HG03571 (cell line): ENCODE results near the gene NASP.
A peak's percentile ranks its signal among the peaks of the same experiment; 100 is the strongest.

Experiments
- ATAC-seq: cut with Tn5 transposase; IDR thresholded peaks from one replicate; pipeline ENCODE4 v1.9.1; 2021; ENCODE audit not compliant: unreplicated experiment

The NASP gene, protein sequence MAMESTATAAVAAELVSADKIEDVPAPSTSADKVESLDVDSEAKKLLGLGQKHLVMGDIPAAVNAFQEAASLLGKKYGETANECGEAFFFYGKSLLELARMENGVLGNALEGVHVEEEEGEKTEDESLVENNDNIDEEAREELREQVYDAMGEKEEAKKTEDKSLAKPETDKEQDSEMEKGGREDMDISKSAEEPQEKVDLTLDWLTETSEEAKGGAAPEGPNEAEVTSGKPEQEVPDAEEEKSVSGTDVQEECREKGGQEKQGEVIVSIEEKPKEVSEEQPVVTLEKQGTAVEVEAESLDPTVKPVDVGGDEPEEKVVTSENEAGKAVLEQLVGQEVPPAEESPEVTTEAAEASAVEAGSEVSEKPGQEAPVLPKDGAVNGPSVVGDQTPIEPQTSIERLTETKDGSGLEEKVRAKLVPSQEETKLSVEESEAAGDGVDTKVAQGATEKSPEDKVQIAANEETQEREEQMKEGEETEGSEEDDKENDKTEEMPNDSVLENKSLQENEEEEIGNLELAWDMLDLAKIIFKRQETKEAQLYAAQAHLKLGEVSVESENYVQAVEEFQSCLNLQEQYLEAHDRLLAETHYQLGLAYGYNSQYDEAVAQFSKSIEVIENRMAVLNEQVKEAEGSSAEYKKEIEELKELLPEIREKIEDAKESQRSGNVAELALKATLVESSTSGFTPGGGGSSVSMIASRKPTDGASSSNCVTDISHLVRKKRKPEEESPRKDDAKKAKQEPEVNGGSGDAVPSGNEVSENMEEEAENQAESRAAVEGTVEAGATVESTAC

DNA sequence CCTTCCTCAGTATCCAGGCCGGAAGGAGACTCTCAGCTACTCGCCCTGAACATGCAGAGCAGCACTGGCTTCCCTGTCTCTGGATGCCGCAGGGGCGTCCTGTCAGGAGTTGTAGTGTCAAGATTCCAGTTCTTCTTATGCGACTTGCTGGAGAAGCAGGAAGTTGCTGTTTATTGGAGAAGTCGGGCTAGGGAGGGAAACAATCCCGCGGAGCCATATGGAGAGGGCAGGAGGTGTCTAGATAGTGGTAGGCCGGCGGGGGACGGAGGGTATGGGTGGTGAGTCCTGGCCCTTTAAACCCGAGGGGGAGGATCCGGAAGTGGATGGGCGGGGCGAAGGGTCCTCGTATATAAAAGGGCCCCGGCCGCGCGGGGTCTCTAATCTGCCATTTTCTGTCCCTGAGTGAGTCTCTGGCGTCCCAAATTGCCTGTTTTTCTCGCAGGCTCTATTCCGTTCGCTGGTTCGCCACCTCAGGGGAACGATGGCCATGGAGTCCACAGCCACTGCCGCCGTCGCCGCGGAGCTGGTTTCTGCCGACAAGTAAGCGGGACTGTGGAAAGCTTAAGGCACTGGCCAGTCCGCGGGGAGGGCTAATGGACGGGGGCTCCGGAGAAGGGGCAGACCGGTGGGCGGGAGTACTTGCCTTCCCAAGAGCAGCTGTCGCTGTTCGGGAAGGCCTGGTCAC, at the start of gene NASP:
Gene NASP, plus strand, starts transcription at position 376 of the 685 bp plus-strand sequence. Its CDS starts 106 bp downstream, at position 482.
- ATAC-seq = peak; percentile 42

DNA sequence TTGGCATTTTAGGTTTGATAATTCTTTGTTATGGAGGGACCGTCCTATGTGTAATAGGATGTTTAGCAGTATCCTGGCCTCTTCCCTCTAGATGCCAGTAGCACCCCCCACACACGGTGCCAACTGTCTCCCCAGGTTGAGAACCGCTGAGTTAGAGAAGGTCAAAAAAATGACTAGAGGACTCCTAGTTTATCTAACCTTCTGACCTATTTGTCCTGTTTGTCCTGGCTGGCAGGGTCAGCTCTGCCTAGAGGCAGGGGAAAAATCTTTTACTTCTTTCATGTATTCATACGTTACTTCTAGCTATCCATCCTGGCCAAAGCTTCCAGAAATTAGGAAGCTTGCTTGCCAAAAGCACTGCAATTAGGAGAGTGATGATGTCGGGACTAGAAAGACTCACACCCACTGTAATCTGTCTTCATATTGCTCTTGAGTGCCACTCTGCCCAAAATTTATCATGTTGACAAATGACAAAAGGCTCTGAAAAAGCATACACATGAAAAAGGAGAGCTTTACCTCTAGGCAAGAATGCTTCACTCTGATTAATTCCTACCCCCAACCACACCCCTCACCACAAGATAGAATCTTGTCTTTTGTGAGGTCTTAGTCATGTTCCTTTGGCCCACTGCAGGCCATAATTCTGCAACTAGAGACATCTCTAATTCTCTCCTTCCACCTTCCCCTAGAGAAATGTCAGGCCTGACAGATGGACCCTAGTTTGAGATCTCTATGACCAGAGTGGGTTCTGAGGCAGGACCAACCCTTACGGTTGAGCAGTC, 47.7 kb upstream of the NASP start:
- ATAC-seq = no peak

DNA sequence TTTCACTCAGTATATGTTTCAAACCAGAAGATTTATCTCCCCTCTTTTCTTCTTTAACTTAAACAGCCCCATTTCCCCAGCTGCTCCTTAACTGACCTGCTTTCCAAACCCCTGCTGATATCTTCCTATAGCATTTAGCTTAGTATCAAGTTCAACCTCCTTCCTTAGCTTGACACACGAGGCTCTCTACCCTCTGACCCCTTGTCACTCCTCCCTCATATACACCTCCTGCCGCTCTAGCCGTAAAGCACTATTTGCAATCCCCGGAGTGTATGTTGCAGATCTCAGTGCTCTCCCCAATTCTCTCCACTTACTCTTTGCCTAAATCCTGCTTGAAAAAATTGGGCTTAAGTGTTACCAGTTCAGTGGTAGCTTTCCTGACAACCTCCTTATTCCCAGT, 47.0 kb upstream of the NASP start:
- ATAC-seq = no peak

DNA sequence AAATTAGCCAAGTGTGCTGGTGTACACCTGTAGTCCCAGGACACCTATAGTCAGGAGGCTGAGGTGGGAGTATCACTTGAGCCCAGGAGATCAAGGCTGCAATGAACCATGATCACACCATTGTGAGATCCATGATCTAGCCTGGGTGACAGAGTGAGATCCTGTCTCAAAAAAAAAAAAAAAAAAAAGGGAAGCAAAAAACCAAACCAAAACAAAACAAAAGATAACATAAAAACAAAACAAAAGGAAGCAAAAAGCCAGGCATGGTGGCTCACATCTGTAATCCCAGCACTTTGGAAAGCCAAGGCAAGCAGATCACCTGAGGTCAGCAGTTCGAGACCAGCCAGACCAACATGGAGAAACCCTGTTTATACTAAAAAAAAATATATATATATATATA, 42.6 kb upstream of the NASP start:
- ATAC-seq = no peak

DNA sequence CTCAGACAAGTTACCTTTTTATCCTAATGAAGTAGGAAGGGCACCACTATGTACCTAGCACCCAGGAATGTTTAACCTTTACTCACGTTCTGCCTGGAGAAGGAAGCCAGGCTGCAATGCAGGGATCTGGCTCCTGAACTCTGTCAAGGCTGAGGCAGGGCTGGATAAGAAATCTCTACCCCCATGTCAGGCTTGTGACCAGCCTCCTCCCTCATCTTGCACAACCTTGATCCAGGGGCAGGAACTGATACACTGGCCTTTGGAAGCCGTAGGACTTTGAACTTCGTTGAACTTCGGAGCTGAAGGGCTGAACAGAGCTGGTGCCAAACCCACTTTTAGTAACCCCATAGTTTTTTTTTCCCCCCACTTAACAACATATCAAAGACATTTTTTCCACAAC, 41.2 kb upstream of the NASP start:
- no peak for ATAC-seq

DNA sequence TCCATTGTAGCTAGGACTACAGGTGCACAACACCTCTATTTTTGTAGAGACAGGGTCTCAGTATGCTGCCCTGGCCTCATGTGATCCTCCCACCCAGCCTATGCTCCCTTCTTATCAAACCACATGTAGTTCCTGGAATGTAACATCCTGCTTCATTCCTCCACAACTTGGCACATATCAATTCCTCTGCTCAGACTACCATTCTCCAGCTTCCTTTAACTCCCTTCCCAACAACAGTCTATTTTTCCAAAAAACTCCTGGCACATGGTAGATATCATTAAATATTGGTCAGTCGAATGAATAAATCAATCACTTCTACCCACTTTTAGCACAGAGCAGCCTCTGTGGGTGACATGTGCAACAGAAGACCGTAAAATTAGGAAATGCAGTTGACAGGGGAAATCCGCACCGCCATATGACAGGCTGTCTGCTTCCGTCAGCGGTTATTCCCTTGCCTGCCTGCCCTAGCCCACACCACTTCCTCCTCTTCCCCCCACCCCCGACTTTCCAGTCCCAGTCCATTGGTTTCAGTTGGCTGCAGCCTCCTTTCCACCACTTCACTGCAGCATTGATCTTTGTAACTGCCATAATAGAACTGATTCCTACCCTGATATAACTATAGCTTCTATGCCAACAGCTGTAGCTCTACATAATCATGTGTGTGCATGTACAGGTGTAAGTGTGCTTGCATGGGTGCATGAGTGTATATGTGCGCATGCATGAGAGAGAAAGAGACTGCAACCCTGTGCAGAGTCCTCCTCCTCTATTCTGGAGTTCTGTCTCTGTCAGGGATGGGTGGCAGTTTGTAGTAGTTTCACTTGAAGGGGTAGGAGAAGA, 40.0 kb upstream of the NASP start:
- ATAC-seq = peak; percentile 60

DNA sequence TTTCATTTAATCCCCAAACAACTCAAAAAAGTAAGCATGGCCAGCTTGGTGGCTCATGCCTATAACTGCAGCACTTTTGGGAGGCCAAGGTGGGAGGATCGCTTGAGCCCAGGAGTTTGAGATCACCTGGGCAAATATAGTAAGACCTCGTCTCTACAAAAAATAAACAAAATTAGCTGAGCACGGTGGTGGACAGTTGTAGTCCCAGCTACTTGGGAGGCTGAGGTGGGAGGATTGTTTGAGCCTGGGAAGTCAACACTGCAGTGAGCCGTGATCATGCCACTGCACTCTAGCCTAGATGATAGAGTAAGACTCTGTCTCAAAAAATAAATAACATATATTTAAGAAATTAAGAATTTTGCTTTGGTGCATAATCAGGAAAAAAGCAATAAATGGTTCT, 39.3 kb upstream of the NASP start:
- no peak for ATAC-seq

DNA sequence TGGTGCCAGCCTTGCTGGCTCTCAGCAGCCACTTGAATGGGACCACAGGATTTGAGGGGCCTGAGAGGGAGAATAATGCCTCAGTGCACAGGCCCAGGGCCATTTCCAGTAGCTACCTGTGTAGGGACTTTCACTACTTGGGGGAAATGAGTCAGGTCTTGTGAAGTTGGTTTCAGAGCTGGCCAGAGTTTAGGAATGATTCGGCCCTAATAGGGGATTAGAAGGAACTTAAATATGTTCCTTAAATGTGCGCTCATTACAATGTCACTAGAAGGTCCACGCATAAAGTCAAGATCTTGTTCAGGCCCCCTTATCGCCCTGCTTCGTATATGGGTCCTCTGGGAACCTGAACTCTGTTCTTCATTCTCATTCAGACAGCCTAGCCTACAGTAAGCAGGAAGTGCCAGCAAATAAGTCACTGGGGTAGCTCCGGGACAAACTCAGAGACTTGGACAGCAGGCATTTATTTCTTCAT, 38.8 kb upstream of the NASP start:
- ATAC-seq = peak; percentile 61

DNA sequence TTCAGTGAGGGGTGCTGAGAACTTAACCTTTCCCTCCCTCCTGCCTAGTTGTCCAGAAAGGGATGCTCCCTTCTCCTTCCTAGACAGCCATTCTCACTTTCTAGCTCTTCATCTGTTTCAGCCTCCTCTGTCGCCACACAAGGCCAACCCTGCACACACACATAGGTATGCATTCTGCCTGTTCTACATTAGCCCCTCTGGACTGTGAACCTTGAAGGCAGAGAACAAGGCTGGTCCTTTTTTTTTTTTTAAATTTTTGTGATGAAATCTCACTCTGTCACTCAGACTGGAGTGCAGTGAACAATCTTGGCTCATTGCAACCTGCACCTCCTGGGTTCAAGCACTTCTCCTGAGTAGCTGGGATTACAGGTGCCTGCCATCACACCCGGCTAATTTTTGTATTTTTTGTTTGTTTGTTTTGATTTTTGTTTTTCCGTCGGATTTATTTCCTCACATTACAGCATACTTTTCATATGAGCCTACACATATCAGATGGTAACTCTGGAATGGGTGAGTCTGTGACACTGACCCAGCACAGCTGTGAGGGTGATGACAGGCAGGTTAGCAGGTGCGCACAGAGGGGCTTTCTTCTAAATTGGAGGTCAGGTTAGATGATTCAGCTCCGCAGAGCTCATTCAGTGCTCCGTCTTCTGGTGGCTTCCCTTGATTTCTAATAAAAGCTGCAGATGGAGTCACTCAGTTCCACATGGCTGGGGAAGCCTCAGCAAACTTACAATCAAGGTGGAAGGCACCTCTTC, 38.1 kb upstream of the NASP start:
- ATAC-seq = no peak

DNA sequence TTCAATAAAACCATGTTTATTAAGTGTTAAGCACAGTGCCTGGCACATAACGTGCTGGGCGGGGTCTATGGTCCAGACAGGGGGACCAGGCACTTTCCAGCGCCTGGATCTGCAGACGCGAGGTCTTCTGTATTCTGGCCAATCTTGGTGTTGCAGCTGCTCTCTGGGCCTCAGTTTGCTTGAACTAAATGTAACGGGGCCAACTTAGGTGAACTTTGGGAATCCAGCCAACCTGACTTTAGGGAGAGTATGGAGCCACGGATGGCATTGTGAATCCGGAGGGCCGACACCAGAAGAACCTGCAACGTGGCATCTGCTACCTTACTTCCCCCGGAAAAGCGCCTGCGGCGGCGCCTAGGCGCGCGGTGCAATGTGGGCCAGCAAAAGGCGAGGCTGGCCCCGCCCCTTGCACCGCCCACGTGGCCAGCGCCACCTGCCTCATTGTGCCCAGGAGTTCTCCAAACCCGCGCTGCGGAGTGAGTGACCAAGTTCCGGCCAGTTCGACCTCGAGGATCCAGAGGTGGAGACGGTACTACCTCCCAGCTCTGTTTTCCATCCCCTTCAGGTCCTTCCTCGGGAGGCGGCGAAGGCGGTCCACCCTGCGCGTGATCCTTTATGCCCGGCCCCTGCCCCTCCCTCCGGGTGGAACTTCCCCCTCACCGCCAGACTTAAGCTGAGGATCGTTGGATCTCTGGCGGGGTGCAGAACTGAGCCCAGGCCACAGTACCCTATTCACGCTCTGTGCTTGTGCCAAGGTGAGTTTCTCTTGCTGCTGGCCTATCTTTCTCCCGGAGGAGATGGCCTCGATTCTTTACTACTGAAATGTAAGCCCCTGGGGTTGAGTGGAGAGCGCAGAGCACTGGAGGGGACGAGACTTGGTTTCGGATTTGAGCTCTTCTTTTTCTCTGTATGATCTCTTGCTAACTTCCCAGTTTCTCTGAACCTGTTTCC, 33.2 kb upstream of the NASP start, which contains the start of gene AKR1A1:
Gene AKR1A1, plus strand, starts transcription at position 426 of the 951 bp plus-strand sequence. CDS start 10,969 bp downstream, outside the sequence.
- ATAC-seq = peak; percentile 84

DNA sequence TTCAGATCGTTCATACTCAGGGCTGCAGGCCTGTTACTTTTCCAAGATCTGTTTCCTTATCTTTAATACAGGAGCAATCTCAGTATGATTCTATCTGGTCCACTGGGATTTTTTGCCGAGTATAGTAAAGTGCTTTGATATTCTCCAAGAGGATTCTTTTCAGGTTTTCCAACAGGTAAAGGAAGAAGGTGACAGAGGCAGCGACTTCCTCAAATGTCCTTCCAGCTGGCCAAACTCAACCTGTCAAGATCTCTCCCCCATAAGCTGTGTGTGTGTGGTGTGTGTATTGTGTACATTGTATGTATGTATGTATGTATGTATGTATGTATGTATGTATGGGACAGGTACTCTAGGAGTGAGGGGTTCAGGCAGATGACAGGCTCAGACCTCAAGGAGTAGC, 32.2 kb upstream of the NASP start:
- no peak for ATAC-seq

DNA sequence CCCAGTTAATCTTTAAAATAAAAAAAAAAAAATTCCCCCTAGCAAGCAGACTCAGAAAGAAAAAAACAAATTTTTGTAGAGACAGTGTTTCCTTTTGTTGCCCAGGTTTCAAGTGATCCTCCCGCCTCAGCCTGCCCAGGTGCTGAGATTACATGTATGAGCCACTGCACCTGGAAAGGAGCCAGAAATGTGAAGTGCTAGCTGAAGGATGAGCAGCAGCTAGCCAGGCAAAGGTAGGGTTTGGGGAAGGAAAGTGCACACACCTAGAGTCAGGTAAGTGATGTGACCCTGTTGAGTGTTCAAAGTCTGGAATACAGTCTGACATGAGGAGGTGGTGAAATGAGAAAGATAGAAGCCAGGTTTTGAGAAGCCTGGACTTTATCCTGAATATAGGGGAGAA, 31.5 kb upstream of the NASP start:
- no peak for ATAC-seq

DNA sequence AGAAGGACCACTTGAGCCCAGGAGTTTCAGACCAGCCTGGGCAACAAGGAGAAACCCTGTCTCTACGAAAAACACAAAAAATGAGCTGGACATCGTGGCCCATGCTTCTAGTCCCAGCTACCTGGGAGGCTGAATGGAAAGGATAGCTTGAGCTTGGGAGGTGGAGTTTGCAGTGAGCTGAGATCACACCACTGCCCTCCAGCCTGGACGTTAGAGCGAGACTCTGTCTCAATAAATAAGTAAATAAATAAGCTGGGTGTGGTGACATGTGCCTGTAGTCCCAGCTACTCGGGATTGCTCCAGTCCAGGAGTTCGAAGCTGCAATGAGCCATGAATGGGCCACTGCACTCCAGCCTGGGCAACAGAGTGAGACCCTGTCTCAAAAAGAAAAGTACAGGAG, 29.6 kb upstream of the NASP start:
- no peak for ATAC-seq

DNA sequence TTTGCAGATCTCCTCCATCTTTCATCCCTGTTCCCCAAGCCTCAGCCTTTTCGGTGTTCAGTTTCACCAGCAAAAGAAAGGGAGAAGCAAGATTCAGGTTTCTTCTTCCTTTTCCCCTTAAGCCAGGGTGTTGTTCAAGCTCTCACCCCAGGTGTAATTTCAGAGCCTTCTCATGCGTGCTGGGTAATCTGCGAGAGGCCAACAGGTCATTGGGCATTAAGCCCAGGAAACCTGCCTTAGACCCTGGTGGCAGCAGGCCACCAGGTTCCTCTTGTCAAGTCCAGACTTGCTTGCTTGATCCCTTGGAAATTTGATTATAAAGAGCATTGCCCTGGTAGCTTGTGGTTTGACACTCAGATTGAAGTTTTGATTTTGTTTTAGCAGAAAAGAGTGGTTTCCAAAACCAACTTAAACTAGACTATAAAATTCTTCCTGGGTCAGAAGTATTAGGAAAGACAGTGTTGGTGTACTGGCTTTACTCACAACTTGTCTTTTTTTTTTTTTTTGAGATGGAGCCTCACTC, 26.4 kb upstream of the NASP start:
- ATAC-seq = no peak

DNA sequence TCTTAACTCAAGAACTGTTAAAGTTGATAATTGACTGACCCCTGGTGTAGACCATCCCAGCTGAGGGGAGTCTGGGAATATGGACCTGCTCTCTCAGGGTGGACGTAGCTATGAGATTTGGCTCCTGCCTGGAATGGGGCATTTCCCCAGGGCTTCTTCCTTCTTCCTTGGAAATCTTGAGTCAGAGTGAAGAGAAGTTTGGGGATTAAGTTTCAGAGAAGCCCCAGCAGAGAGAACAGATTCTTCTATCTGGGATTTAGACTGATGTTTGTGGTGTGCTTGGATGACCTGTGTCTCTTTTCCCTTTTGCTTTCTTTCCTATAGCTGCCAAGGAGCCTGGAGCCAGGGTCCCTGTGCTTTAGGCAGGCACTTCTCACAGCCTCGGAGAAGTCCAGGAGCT, 20.0 kb upstream of the NASP start:
- no peak for ATAC-seq

DNA sequence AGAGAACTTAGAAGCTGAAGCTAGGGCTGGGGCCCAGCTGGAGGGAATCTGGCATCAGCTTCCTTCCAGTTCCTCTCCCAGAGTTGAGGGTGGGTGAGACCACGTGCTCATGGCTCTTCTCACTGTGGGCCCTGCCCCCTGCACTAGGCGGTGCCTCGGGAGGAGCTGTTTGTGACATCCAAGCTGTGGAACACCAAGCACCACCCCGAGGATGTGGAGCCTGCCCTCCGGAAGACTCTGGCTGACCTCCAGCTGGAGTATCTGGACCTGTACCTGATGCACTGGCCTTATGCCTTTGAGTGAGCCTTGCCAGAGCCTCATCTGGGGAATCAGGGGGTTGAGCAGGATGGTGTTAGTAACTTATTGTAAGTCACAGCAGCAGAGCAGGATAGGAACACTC, 17.1 kb upstream of the NASP start:
- ATAC-seq = no peak

DNA sequence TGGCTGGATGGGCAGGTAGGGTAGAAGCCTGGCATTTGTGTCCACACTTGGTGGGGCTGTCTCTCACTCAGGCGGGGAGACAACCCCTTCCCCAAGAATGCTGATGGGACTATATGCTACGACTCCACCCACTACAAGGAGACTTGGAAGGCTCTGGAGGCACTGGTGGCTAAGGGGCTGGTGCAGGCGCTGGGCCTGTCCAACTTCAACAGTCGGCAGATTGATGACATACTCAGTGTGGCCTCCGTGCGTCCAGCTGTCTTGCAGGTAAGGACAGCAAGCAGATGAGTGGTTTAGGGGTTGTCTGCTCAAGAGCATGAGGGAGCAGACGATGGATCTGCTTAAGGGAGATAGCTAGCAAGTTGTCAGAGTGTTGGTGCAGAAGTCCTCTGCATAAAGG, 15.9 kb upstream of the NASP start:
- no peak for ATAC-seq

DNA sequence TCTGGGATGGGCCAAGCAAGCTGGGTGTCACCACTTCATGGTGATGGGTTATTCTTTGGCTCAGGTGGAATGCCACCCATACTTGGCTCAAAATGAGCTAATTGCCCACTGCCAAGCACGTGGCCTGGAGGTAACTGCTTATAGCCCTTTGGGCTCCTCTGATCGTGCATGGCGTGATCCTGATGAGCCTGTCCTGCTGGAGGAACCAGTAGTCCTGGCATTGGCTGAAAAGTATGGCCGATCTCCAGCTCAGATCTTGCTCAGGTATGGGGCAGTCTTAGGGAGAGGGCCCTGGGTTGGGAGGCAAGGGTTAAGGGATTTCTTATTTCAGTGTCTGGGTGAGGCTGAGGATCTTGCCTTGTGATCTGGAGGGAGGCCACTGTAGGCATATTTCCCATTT, 15.4 kb upstream of the NASP start:
- no peak for ATAC-seq
